ENCODE data around the gene SSC5D. TPM values are rescaled to one million over a fixed set of nuclear protein-coding genes. Genes with fewer than 3 reads are reported as not detected.

SSC5D gene
- total RNA-seq, 4 donors from 2014 or later: 1.7 to 2.9 (median 2.2) TPM

- H3K4me3 ChIP-seq (replicated peaks in 1 of 3): peak overlapping the region in 1 of 3 donors; percentile 14
- intact Hi-C loops (cut with DNase I): no loop called here
- no peak overlapping the region for H3K27ac ChIP-seq
- peaks cover 9 to 10% of the 10 kb centered on the region in 2 donors for H3K36me3 ChIP-seq
- peaks cover 0 to 22% of the 10 kb centered on the region in 2 donors for H3K4me1 ChIP-seq
- no peaks in the 10 kb centered on the region for H3K9me3 ChIP-seq
- no peak for DNase-seq
- H3K27me3 ChIP-seq: peaks cover 9% of the 10 kb centered on the region
- TF ChIP-seq POLR2A (IDR thresholded peaks at IDR 0.05) (no peak), CTCF (IDR thresholded peaks at IDR 0.05) (no peak)
- 1% methylated on average over 20 to 52 of the region's 80 CpGs for WGBS, 2 donors
Observed at GRCh38 chr19:55451163-55451964, 36.9 kb upstream of the SSC5D start.

DNA sequence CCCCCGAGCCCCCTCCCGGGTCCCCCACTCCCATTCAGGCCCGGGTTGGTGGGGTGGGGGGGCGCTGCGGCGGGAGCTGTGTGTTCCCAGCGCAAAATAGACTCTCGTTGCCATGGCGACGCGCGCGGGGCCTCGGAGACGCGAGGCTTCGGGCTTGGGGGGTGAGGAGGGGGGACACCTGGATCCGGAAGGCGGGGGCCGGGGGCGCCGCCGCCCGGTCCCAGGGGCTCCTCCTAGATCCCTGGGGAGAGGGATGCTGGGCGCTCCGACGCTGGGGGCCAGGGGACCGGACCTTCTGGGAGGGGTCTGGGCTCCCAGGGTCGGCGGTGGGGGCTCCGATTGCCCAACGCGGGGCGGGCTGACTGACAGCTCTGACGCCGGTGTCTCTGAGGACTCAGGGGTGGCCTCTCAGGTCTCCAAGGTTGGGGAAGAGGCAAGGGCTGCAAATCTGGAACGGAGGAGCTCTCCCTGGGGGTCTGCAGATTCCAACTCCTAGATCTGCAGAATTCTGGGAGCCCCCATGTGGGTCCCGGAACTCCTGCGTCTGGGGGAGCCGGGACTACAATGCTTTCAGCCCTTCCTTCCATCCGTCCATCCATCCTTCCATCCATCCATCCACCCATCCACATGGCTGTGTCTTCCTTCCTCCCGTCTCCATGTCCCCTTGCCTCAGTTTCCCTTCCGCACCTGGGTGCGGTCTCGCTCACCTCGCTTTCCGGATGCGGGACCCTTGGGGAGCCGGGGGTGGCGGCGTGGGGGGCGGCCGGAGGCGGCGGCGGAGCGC lies 36.1 kb upstream of the SSC5D start:
- intact Hi-C loops (cut with DNase I): no loop called here
- TF ChIP-seq CTCF (IDR thresholded peaks at IDR 0.05) (no peak), POLR2A (IDR thresholded peaks at IDR 0.05) (no peak)
- Histone ChIP-seq H3K27ac (no peak overlapping the region), H3K9me3 (no peaks in the 10 kb centered on the region), H3K36me3 (peaks cover 9 to 10% of the 10 kb centered on the region in 2 donors), H3K27me3 (peaks cover 9% of the 10 kb centered on the region), H3K4me3 (replicated peaks in 1 of 3) (no peak overlapping the region), H3K4me1 (peaks cover 0 to 22% of the 10 kb centered on the region in 2 donors)
- no peak for DNase-seq
- 4 to 8% methylated on average over 23 to 29 of the region's 57 CpGs for WGBS, 2 donors

GRCh38 chr19:55452749-55453346 lies 35.4 kb upstream of the SSC5D start:
- Histone ChIP-seq H3K27ac (no peak overlapping the region), H3K9me3 (no peaks in the 10 kb centered on the region), H3K27me3 (peaks cover 9% of the 10 kb centered on the region), H3K36me3 (peaks cover 9 to 10% of the 10 kb centered on the region in 2 donors), H3K4me3 (replicated peaks in 1 of 3) (no peak overlapping the region), H3K4me1 (peaks cover 0 to 22% of the 10 kb centered on the region in 2 donors)
- no peak for TF ChIP-seq CTCF (IDR thresholded peaks at IDR 0.05)
- TF ChIP-seq POLR2A (IDR thresholded peaks at IDR 0.05): no peak
- DNase-seq: peak; percentile 66 to 70
- intact Hi-C loops (cut with DNase I): no loop called here
- 15 to 23% methylated on average over 12 to 28 of the region's 34 CpGs for WGBS, 2 donors

DNA sequence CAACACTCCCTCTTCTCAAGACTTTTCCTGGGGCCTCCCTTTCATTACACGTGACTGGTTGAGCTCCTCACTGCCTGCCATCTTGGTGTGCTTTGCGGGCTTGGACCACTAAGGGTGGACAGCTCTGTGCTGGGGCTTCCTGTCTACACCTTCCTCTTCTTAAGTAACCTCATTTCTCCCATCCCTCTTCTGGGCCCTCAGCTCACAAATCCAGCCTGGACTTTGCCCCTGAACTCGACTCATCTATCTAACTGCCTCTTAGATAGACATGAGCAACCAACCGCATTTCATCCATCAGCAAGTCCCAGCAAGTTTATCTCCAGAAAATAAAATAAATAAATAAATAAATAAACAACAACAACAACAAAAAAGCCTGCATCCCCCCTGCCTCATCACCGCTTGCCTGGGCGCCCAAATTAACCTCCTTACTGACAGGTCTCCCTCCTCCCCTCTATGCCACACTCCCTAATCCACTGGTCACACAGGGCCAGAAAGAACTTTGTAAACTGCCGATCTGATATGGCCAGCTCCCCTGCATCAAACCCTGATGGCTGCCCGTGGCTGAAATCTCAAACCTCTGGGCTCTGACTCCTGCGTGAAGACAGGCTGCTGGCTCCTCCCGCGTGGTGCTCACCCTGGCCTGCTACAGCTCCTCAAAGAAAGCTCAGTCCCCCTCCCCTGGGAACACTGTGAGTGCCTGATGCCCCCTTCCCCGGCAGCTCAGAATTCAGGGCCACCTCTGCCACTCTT lies 34.5 kb upstream of the SSC5D start:
- H3K36me3 ChIP-seq: peaks cover 9 to 10% of the 10 kb centered on the region in 2 donors
- DNase-seq: no peak
- intact Hi-C loops (cut with DNase I): no loop called here
- TF ChIP-seq POLR2A (IDR thresholded peaks at IDR 0.05): no peak
- no peak for TF ChIP-seq CTCF (IDR thresholded peaks at IDR 0.05)
- H3K27ac ChIP-seq: no peak overlapping the region
- H3K4me1 ChIP-seq: peaks cover 0 to 22% of the 10 kb centered on the region in 2 donors
- whole genome bisulfite sequencing, 2 donors: 94 to 96% methylated on average over 9 to 12 of the region's 12 CpGs
- peaks cover 9% of the 10 kb centered on the region for H3K27me3 ChIP-seq
- H3K9me3 ChIP-seq: no peaks in the 10 kb centered on the region
- H3K4me3 ChIP-seq (replicated peaks in 1 of 3): no peak overlapping the region

All from thyroid gland (tissue), 4 donors.